RWPE2 (cell line): ENCODE data around the gene AHCY.

Experiments
- ATAC-seq: fragments of 200-7000 bp; cut with Tn5 transposase; 3 replicates; pipeline ENCODE4 v1.9.1; 2021; ENCODE audit warnings: low read depth
- DNase-seq: peaks from one replicate; pipeline ENCODE4 v3.0.0-alpha.2; 2020; ENCODE audit warnings: low spot score
- H3K27ac ChIP-seq: fragments of 450-650 bp; 2 replicates; pipeline ENCODE4 v1.5.1; 2017; ENCODE audit warnings: mild to moderate bottlenecking; ENCODE audit not compliant: poor library complexity, severe bottlenecking
- H3K27me3 ChIP-seq: fragments of 250-450 bp; sonication (Bioruptor Pico); 2 replicates; pipeline ENCODE4 v1.5.1; 2021; ENCODE audit warnings: mild to moderate bottlenecking, moderate library complexity; ENCODE audit not compliant: insufficient read depth, poor library complexity, severe bottlenecking
- H3K36me3 ChIP-seq: fragments of 250-450 bp; sonication (Bioruptor Pico); 2 replicates; pipeline ENCODE4 v1.5.1; 2020; ENCODE audit warnings: low read depth, mild to moderate bottlenecking, moderate library complexity
- H3K4me1 ChIP-seq: fragments of 250-450 bp; sonication (Bioruptor Pico); 2 replicates; pipeline ENCODE4 v1.5.1; 2021; ENCODE audit warnings: mild to moderate bottlenecking, moderate library complexity; ENCODE audit not compliant: insufficient read depth, poor library complexity, severe bottlenecking
- H3K4me3 ChIP-seq: fragments of 250-450 bp; sonication (Bioruptor Pico); 2 replicates; pipeline ENCODE4 v1.5.1; 2021; ENCODE audit warnings: mild to moderate bottlenecking, moderate library complexity; ENCODE audit not compliant: severe bottlenecking
- H3K9me3 ChIP-seq: fragments of 250-450 bp; sonication (Bioruptor Pico); 2 replicates; pipeline ENCODE4 v1.5.1; 2021; ENCODE audit warnings: mild to moderate bottlenecking, moderate library complexity; ENCODE audit not compliant: severe bottlenecking
- CTCF ChIP-seq: fragments of 450-650 bp; IDR thresholded peaks from one replicate; pipeline ENCODE4 v1.5.1; 2017; ENCODE audit warnings: mild to moderate bottlenecking, moderate library complexity; ENCODE audit not compliant: poor library complexity, severe bottlenecking

Gene AHCY

GRCh38 chr20:34312024-34312460 lies 8.9 kb upstream of the AHCY start:
- ATAC-seq (no peak), DNase-seq (no peak)

GRCh38 chr20:34311118-34312023 lies 8.2 kb upstream of the AHCY start:
- Histone ChIP-seq H3K9me3 (no peaks in the 10 kb centered on the region), H3K27ac (no peak overlapping the region), H3K27me3 (no peaks in the 10 kb centered on the region), H3K4me3 (no peak overlapping the region), H3K36me3 (no peaks in the 10 kb centered on the region), H3K4me1 (peaks cover 24% of the 10 kb centered on the region)
- ATAC-seq, result no peak
- no peak for DNase-seq
- TF ChIP-seq CTCF, result no peak

More at GRCh38 chr20:34312024-34312460, 8.9 kb upstream of the AHCY start:
- TF ChIP-seq CTCF, result no peak
- Histone ChIP-seq H3K9me3 (no peaks in the 10 kb centered on the region), H3K36me3 (no peaks in the 10 kb centered on the region), H3K27me3 (no peaks in the 10 kb centered on the region), H3K4me3 (no peak overlapping the region), H3K27ac (no peak overlapping the region), H3K4me1 (peaks cover 28% of the 10 kb centered on the region)

GRCh38 chr20:34310481-34311117 lies 7.4 kb upstream of the AHCY start:
- Histone ChIP-seq H3K27ac (no peak overlapping the region), H3K4me3 (no peak overlapping the region), H3K27me3 (no peaks in the 10 kb centered on the region), H3K36me3 (no peaks in the 10 kb centered on the region), H3K9me3 (no peaks in the 10 kb centered on the region), H3K4me1 (peaks cover 18% of the 10 kb centered on the region)
- no peak for TF ChIP-seq CTCF
- no peak for DNase-seq
- no peak for ATAC-seq

GRCh38 chr20:34309691-34310090 lies 6.5 kb upstream of the AHCY start:
- Histone ChIP-seq H3K9me3 (no peaks in the 10 kb centered on the region), H3K4me3 (no peak overlapping the region), H3K27ac (no peak overlapping the region), H3K4me1 (peaks cover 12% of the 10 kb centered on the region), H3K27me3 (no peaks in the 10 kb centered on the region), H3K36me3 (no peaks in the 10 kb centered on the region)
- no peak for ATAC-seq
- TF ChIP-seq CTCF, result no peak
- no peak for DNase-seq
